GM08714 (cell line): ENCODE data around the gene PTGIS.

ENCODE experiments used
- H3K4me3 ChIP-seq: fragments of 200-500 bp; sonication (Bioruptor generic); 2 replicates; pipeline ENCODE4 v1.5.1; 2014; ENCODE audit warnings: mild to moderate bottlenecking, low read length, inconsistent platforms
- ZNF274 ChIP-seq: IDR thresholded peaks from 2 replicates; pipeline ENCODE4 v1.6.1; 2012; ENCODE audit warnings: mild to moderate bottlenecking, low read depth, low read length

PTGIS gene

DNA sequence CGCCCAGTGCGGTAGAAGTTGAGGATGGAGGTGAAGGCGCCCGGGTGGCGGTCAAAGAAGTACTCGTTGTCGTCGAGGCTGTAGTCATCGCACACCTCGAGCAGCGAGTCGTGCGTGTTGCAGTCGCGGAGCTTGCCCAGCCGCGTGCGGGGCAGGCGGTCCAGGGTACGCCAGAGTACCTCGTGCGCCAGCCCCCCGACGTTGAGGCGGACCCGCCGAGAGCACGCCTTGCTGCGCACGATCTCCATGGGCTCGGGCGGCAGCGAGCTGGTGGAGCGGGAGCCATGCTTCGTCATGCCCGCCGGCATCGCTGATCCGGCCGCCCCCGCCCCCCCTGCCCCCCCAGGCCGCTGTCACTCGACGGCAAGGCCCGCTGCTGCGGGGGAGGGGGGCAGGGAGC, 85.8 kb downstream of the PTGIS start:
- no peak overlapping the region for H3K4me3 ChIP-seq
- TF ChIP-seq ZNF274 = no peak

DNA sequence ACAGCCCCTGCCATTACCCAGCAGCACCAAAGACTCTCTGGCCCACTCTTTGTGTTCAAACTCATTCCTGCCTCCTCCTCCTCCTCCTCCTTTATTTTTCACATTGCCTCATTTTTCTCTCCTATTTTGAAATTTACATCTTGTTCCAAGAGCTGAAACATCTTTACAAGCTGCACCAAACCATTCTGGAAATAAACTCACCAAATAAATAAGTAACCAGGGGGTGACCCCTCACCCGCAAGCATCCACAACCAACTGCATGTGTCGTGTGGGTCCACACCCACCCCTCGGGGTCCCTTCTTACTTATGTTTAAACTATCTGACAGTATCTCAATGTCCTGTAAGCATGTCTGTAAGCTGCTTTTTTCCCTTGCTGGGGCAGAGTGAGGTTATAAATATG, 86.8 kb downstream of the PTGIS start:
- TF ChIP-seq ZNF274 = no peak

DNA sequence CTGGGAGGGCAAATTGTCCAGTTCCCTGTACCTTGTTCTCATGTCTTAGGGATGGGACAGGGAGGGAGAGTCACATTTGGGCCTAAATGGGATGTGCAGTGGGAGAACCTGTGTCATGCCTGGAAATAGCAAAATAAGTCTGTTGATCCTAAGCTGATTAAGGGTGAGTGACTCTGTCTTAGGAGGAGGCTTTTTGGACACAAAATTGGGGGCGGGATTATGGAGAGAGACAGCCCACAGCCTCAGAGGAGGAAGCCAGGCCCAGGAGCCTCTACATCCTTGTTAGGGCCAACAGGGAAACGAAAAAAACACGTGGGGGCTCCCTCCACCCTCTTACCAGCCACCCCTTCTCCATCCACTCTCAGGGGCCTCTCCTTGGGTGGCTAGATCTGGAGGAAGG, 87.7 kb downstream of the PTGIS start:
- H3K4me3 ChIP-seq = no peak overlapping the region
- TF ChIP-seq ZNF274 = no peak

More for the DNA sequence above, 86.8 kb downstream of the PTGIS start:
- H3K4me3 ChIP-seq = no peak overlapping the region

DNA sequence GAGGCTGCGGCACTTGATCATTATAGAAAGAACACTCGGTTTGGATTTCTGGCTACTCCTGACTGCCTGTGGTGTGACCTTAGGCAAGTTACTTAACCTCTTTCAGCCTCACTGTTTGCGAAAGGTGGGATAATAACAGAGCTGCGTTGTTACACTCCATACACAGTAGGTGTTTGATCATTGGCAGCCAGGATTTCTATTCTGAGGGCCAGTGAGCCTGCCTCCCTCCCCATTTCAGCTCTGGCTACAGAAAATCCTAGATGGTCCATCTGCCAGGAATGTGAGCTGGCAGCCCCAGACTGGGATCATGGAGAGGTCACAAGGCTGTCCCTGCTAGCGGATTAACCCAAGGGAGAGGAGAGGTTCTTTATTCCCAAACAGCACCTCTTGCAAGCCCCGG, 88.2 kb downstream of the PTGIS start:
- no peak for TF ChIP-seq ZNF274
- no peak overlapping the region for H3K4me3 ChIP-seq

DNA sequence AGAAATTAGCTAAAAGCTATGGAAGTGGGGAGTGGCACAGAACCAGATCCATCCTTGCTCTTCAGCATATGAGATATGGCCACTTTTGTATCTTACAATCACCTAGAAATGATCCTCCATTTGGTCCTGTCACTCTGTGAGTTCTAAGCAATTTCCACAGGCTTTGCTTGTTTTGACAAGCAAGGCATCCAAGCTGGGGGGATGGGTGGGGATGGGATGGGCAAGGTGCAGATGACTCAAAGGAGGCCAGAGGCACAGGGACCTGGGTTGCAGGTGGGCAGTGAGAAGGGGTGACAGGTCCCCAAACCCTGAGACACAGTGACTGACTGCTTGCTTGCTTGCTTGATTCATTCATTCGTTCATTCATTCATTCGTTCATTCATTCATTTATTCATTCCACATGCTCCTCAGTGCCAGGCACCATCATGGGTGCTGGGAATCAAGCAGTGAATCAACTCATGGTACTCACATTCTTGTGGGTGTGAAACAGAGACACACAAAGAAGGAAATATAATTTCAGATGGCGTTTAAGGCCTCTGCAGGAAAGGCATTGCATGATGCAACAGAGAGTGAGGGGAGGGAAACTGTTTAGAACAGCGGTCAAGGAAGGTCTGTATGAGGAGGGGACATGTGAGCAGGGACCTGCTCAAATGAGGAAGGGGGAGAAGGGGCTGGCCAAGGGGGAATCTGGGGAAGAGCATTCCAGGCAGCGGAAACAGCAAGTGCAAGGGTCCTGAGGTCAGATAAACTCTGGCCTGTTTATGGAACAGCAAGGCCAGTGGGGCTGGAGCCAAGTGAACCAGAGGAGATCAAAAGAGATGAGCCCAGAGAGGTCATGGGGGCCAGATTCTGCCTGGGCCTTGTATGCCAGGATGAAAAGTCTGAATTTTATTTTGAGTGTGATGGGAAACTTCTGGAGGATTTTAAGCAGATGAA, 88.9 kb downstream of the PTGIS start:
- H3K4me3 ChIP-seq = no peak overlapping the region
- TF ChIP-seq ZNF274 = no peak

- TF ChIP-seq ZNF274 = no peak
These were observed 89.7 kb downstream of the PTGIS start for GRCh38 chr20:49478266-49478665.

DNA sequence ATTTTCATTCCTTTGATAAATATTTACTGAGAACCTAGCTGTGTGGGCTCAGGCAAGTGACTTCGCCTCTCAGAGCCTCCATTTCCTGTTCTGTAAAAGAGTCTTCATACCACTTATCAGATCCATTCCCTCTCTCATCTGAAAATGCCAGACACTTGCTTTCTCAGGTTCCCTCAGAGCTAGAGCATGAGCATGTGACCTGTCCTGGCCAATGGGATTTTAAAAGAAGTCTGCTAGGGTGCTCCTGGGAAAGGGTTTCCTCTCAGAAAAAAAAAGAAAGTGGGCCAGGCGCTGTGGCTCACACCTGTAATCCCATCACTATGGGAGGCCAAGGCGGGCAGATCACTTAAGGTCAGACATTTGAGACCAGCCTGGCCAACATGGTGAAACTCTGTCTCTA, 90.7 kb downstream of the PTGIS start:
- no peak for TF ChIP-seq ZNF274
- no peak overlapping the region for H3K4me3 ChIP-seq

More at GRCh38 chr20:49478266-49478665, 89.7 kb downstream of the PTGIS start:
- no peak overlapping the region for H3K4me3 ChIP-seq

- no peak for TF ChIP-seq ZNF274
These were observed 92.0 kb downstream of the PTGIS start for GRCh38 chr20:49476016-49476355.

GRCh38 chr20:49475292-49476015, 92.5 kb downstream of the PTGIS start:
- no peak for TF ChIP-seq ZNF274
- no peak overlapping the region for H3K4me3 ChIP-seq

More at GRCh38 chr20:49476016-49476355, 92.0 kb downstream of the PTGIS start:
- H3K4me3 ChIP-seq = no peak overlapping the region

GRCh38 chr20:49471397-49471796, 96.5 kb downstream of the PTGIS start:
- no peak for TF ChIP-seq ZNF274
- H3K4me3 ChIP-seq = no peak overlapping the region

- no peak for TF ChIP-seq ZNF274
- H3K4me3 ChIP-seq = no peak overlapping the region
These were observed 97.0 kb downstream of the PTGIS start for GRCh38 chr20:49470922-49471321.

GRCh38 chr20:49469060-49469459, 98.9 kb downstream of the PTGIS start:
- TF ChIP-seq ZNF274 = no peak
- no peak overlapping the region for H3K4me3 ChIP-seq

GRCh38 chr20:49468412-49468811, 99.5 kb downstream of the PTGIS start:
- TF ChIP-seq ZNF274 = no peak

DNA sequence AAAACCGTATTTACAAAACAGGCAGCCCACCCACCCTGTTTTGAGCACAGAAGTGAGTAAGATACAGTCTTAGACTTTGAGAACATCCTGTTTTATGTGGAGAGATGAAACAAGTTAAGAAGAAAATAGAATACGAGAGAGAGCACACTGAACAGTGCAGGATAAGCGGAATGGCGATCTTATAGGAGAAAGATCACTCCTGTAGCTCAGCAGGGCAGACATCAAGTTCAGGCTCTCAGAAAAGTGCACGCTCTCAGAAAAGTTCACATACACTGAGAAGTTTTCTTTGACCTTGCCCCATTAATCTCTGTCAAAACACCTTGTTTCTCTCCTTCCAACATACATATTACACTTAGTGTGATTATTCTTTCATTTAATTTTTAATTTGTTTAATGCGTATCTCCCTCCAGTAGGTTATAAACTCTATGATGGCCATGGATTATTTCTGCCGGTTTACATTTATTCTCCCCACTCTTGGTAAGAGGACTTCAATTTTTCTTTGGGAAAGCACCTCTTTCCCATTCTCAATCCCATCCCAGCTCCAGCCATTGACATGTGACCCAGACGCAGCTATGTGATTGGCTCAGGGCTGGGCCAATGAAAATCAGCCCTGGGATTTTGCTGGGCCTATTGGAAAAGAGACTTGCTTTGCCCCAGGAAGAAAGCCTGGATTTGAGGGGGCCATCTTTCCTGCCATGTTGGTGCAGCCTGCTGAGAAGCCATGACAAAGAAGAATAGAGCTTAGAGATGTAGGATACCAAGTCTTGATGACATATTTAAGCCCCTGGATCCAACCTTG, 101.6 kb downstream of the PTGIS start:
- no peak for TF ChIP-seq ZNF274
- H3K4me3 ChIP-seq = no peak overlapping the region

More at GRCh38 chr20:49468412-49468811, 99.5 kb downstream of the PTGIS start:
- H3K4me3 ChIP-seq = no peak overlapping the region
